Ascending aorta (tissue), 2 donors: ENCODE results near the gene IDE. TPM values are rescaled to one million over a fixed set of nuclear protein-coding genes. Genes with fewer than 3 reads are reported as not detected.
"Not testable (repeated sequence)": the region's sequence is repeated elsewhere in the genome, so short reads cannot be mapped to it uniquely, and the experiment has no call there.

Source experiments
- DNase-seq, 2 donors: peaks; one replicate each; pipeline ENCODE4 v3.0.0-alpha.2; 2019; ENCODE audit warnings: low spot score in 2 of 2
- H3K27ac ChIP-seq, 2 donors: fragments of 200-600 bp; sonication (generic); one replicate each; pipeline ENCODE4 v1.5.1; 2016 to 2017; ENCODE audit warnings: mild to moderate bottlenecking in 1 of 2
- H3K27me3 ChIP-seq: fragments of 200-600 bp; sonication (generic); one replicate; pipeline ENCODE4 v1.5.1; 2017
- H3K36me3 ChIP-seq, 2 donors: fragments of 200-600 bp; sonication (generic); one replicate each; pipeline ENCODE4 v1.5.1; 2016
- H3K4me1 ChIP-seq, 2 donors: fragments of 200-600 bp; sonication (generic); one replicate each; pipeline ENCODE4 v1.5.1; 2016 to 2017; ENCODE audit warnings: mild to moderate bottlenecking in 1 of 2
- H3K4me3 ChIP-seq, 2 donors: fragments of 200-600 bp; sonication (generic); one replicate each; pipeline ENCODE4 v1.5.1; 2016 to 2017; ENCODE audit warnings: mild to moderate bottlenecking in 1 of 2
- H3K9me3 ChIP-seq, 2 donors: fragments of 200-600 bp; sonication (generic); one replicate each; pipeline ENCODE4 v1.5.1; 2016
- intact Hi-C: fragments of 100-400 bp; cut with DNase I; formaldehyde crosslinking; loops from one replicate; pipeline ENCODE4 v1.15.1; 2023
- total RNA-seq: library from RNA; depleted of rRNA; stranded (reverse); fragments of >200 nt; gene quantifications from one replicate; pipeline ENCODE4 v1.1.0, GENCODE V29; 2016
- TF ChIP-seq, protein P1 (sequence below), 3 experiments: fragments of 200-600 bp in 2 of 3; fragments of 450-650 bp in 1 of 3; sonication (generic) in 2 of 3; IDR thresholded peaks; one replicate each; pipeline ENCODE4 v1.5.1; 2016 to 2019; ENCODE audit warnings: antibody characterized with exemption in 3 of 3, mild to moderate bottlenecking in 1 of 3, moderate library complexity in 1 of 3

The IDE gene
- total RNA-seq, 1 donor from 2014 or later, result 22.7 TPM

DNA sequence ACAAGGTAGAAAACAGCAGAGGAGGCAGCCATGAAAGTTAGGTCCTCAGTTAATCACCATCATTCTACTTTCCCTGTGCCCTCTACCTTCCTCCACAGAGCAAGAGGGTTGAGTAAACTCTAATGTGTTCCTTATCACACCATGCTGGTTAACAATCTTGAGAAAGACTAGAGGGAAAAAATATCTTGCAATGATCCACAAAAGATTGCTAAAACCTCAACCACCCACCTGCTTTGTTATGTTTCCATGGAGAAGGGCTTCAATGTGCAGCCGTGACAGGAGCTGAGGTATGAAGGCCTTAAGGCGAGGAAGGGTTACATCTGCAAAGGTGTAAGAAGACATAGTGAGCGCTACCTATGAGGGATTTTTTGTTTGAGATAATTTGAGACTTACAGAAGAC is 103.9 kb downstream of the IDE start:
- Histone ChIP-seq H3K36me3 (peaks cover 36 to 77% of the 10 kb centered on the region in 2 donors), H3K9me3 (no peaks in the 10 kb centered on the region), H3K27ac (no peak overlapping the region), H3K4me1 (no peaks in the 10 kb centered on the region), H3K27me3 (no peaks in the 10 kb centered on the region), H3K4me3 (no peak overlapping the region)
- intact Hi-C loops, result no loop called here
- DNase-seq, result no peak
- TF ChIP-seq, protein P1, sequence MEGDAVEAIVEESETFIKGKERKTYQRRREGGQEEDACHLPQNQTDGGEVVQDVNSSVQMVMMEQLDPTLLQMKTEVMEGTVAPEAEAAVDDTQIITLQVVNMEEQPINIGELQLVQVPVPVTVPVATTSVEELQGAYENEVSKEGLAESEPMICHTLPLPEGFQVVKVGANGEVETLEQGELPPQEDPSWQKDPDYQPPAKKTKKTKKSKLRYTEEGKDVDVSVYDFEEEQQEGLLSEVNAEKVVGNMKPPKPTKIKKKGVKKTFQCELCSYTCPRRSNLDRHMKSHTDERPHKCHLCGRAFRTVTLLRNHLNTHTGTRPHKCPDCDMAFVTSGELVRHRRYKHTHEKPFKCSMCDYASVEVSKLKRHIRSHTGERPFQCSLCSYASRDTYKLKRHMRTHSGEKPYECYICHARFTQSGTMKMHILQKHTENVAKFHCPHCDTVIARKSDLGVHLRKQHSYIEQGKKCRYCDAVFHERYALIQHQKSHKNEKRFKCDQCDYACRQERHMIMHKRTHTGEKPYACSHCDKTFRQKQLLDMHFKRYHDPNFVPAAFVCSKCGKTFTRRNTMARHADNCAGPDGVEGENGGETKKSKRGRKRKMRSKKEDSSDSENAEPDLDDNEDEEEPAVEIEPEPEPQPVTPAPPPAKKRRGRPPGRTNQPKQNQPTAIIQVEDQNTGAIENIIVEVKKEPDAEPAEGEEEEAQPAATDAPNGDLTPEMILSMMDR (IDR thresholded peaks at IDR 0.05), result no peak

DNA sequence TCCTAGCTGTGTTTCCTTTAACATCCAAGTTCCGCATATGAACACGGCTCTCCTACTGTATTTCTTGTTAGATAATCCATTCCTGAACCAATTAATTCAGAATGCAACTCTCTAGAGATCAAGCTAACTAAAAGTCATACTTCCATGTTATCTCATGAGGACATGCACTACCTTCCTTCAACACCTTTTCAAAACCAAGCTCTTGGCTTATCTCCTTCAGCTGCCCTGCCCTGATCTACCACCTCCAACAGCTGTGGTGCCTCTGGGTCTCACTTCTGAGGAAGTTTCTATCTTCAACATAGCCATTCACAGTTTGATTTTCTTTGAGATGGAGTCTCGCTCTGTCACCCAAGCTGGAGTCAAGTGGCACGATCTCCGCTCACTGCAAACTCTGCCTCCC is 109.5 kb downstream of the IDE start:
- intact Hi-C loops, result no loop called here
- no peaks in the 10 kb centered on the region for H3K27me3 ChIP-seq
- H3K27ac ChIP-seq, result no peak overlapping the region
- H3K4me1 ChIP-seq, result no peaks in the 10 kb centered on the region
- DNase-seq, result no peak
- H3K36me3 ChIP-seq, result peaks cover 66 to 91% of the 10 kb centered on the region in 2 donors
- H3K4me3 ChIP-seq, result no peak overlapping the region
- H3K9me3 ChIP-seq, result no peaks in the 10 kb centered on the region
- TF ChIP-seq, protein P1 (IDR thresholded peaks at IDR 0.05), result no peak

DNA sequence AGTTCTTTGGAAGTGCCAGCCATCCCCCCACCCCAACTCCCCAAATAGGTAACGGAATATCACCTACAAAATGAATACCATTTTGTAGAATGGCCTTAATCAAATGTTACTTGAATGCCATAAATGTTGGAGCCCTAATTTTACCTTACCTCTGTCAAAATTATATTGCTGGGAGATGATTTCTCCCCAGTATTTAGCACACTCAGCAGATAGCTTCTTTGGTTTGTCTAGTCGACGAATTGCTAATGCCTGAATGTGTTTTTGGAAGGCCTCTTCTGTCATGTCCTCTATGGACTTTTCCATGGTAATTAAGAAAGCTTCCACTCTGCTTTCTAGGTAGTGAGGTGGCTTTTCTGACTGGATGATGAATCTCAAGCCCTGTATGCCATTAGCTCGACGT is 110.3 kb downstream of the IDE start:
- Histone ChIP-seq H3K27me3 (no peaks in the 10 kb centered on the region), H3K4me3 (no peak overlapping the region), H3K4me1 (no peaks in the 10 kb centered on the region), H3K9me3 (no peaks in the 10 kb centered on the region), H3K36me3 (peaks cover 65 to 83% of the 10 kb centered on the region in 2 donors), H3K27ac (no peak overlapping the region)
- TF ChIP-seq, protein P1 (IDR thresholded peaks at IDR 0.05), result no peak
- intact Hi-C loops, result no loop called here
- no peak for DNase-seq

DNA sequence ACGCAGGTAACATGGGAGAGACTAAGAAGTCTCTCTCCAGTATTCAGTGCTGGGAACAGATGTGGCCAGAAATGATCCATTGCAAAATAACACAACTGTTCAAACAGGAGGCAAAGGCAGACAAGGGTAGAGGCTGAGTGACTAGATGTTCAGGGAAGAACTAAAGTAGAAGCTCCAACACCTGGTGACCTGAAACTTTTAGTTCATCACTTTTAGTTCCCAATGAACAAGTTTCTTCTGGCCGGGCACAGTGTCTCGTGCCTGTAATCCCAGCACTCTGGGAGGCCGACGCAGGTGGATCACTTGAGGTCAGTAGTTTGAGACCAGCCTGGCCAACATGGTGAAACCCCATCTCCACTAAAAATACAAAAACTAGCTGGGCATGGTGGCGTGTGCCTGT is 118.9 kb downstream of the IDE start:
- DNase-seq, intact Hi-C loops, H3K4me1 ChIP-seq, H3K27ac ChIP-seq, H3K4me3 ChIP-seq, H3K9me3 ChIP-seq, H3K27me3 ChIP-seq: not testable (repeated sequence)
- H3K36me3 ChIP-seq, result peaks cover 18 to 48% of the 10 kb centered on the region in 2 donors

DNA sequence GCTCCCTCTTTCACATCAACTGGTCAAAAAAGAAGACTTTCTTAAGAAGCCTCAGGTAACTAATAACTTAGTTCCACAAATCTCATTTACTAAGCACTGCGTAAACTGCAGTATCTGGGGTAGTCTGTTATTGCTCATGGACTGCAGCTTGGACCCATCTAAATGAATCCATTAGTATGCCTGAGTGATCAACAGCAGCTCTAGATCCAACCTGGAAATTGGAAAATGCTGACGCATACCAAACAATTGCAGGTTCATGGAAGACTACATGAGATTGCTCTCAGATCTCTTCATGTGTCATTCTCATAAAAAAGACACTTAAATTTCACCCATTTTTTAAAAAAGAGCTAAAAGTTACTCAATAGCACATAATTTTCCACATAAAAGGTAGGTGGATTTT is 121.6 kb downstream of the IDE start:
- peaks cover 11 to 41% of the 10 kb centered on the region in 2 donors for H3K36me3 ChIP-seq
- no peaks in the 10 kb centered on the region for H3K9me3 ChIP-seq
- DNase-seq, result no peak
- no peak overlapping the region for H3K4me3 ChIP-seq
- no peak overlapping the region for H3K27ac ChIP-seq
- intact Hi-C loops, result no loop called here
- TF ChIP-seq, protein P1 (IDR thresholded peaks at IDR 0.05), result no peak
- H3K4me1 ChIP-seq, result no peaks in the 10 kb centered on the region
- no peaks in the 10 kb centered on the region for H3K27me3 ChIP-seq

DNA sequence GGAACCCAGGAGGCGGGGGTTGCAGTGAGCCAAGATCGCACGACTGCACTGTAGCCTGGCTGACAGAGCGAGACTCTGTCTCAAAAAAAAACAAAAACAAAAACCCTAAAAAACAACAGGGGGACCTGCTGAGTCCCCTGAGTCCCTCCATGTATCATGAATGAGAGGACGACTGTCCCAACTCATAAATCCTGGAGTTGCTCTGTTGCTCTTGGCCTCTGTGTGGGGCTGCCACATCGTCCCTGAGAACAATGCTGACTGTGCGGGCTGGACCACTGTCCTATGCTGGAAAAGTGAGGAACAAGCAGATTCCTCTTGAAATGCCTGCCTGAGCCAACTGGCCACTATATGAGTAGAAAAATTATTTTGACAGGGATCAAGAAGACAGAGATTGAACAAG is 122.5 kb downstream of the IDE start:
- Histone ChIP-seq H3K36me3 (peaks cover 11 to 40% of the 10 kb centered on the region in 2 donors), H3K4me3 (no peak overlapping the region), H3K9me3 (no peaks in the 10 kb centered on the region), H3K27me3 (no peaks in the 10 kb centered on the region), H3K27ac (no peak overlapping the region), H3K4me1 (no peaks in the 10 kb centered on the region)
- intact Hi-C loops, result no loop called here
- TF ChIP-seq, protein P1 (IDR thresholded peaks at IDR 0.05), result no peak
- DNase-seq, result no peak
